HFFc6 (cell line): ENCODE data around the gene MAN1C1. TPM values are rescaled to one million over a fixed set of nuclear protein-coding genes. Genes with fewer than 3 reads are reported as not detected.
A peak's percentile ranks its signal among the peaks of the same experiment; 100 is the strongest.

Source experiments
- DNase-seq: peaks from one replicate; pipeline ENCODE4 v3.0.0-alpha.2; 2018
- H3K27ac Mint-ChIP-seq: 2 replicates; pipeline ENCODE4 v1.8.0; 2020; ENCODE audit warnings: mild to moderate bottlenecking, mixed read lengths
- H3K27me3 Mint-ChIP-seq: 2 replicates; pipeline ENCODE4 v1.8.0; 2021; ENCODE audit warnings: mild to moderate bottlenecking, moderate library complexity, mixed read lengths; ENCODE audit not compliant: insufficient read depth
- H3K36me3 Mint-ChIP-seq: 2 replicates; pipeline ENCODE4 v1.8.0; 2021; ENCODE audit warnings: low read depth, mixed read lengths
- H3K4me1 Mint-ChIP-seq: 2 replicates; pipeline ENCODE4 v1.8.0; 2020; ENCODE audit warnings: low read depth, mixed read lengths
- H3K4me3 Mint-ChIP-seq: 2 replicates; pipeline ENCODE4 v1.8.0; 2020; ENCODE audit warnings: mild to moderate bottlenecking, moderate library complexity, mixed read lengths
- H3K9me3 Mint-ChIP-seq: 2 replicates; pipeline ENCODE4 v1.8.0; 2020; ENCODE audit warnings: mild to moderate bottlenecking, mixed read lengths
- CTCF ChIP-seq: fragments of 200-600 bp; sonication (generic); IDR thresholded peaks from 2 replicates; pipeline ENCODE4 v1.5.0; 2021; ENCODE audit warnings: antibody characterized with exemption, mild to moderate bottlenecking
- total RNA-seq, 6 experiments: library from RNA; stranded (reverse); fragmentation: NEBNext Ultra II Directional; extraction: Animal tissue kit (Norgen Biotek cat#: 25700); gene quantifications; 2 replicates in 1 of 6; 3 replicates in 5 of 6; pipeline ENCODE4 v1.2.3, GENCODE V29; 2021

The MAN1C1 gene
- total RNA-seq, 6 experiments from 2014 or later = 0.07 to 0.14 (median 0.08) TPM; not detected in 3

GRCh38 chr1:25742316-25742715 is 125.7 kb downstream of the MAN1C1 start:
- TF ChIP-seq CTCF = no peak
- Mint-ChIP-seq H3K4me1 (no peaks in the 10 kb centered on the region), H3K36me3 (no peaks in the 10 kb centered on the region), H3K27me3 (peaks cover 59% of the 10 kb centered on the region), H3K4me3 (no peak overlapping the region), H3K27ac (no peak overlapping the region), H3K9me3 (peaks cover 11% of the 10 kb centered on the region; the same call in 1 of the 2 replicates)
- DNase-seq = no peak

DNA sequence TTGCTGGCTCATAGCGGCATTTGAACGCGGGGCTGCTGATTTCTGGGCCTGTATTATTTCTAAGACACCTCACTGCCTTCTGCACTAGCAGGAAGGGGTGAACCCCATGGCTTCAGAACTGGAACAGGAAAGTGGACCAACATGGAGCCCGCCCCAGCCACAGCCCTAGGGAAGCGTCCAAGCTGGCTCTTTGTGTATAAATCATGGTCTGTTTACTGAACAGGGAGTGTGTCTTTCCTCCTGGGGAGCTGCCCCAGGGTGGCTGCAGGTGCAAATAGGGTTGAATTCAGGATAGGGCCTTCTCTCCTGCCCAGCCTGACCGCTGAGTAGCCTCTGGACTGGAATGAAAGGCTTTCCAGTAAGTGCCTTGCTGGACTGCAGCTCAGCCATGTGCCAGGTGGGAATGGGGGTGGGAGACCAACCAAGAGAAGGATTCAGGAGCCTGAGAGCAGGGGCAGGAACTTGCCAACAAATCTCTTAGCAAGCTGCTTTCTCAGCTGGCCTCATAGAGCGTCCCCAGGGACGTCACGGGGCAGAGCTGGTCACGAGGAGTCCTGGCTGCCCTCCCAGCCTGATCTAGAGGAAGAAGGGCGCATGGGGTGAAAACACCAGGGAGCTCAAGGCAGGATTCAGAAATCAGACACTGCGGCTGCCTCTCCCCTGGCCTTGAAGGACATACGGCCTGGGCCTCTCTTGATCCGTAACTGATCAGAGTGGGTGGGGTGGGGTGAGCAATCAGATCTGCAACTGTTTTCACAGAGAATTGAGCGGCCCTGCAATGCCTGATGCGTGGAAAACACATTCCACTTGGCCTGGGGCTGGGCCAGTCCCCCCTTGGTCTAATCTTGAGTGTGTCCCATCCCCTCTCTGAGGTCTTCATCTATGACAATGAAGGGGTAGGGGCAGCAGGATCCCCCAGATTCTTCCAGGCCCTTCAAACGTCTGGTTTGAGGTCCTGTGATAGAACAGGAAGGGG is 126.9 kb downstream of the MAN1C1 start:
- peaks cover 47% of the 10 kb centered on the region for H3K27me3 Mint-ChIP-seq
- no peak for TF ChIP-seq CTCF

DNA sequence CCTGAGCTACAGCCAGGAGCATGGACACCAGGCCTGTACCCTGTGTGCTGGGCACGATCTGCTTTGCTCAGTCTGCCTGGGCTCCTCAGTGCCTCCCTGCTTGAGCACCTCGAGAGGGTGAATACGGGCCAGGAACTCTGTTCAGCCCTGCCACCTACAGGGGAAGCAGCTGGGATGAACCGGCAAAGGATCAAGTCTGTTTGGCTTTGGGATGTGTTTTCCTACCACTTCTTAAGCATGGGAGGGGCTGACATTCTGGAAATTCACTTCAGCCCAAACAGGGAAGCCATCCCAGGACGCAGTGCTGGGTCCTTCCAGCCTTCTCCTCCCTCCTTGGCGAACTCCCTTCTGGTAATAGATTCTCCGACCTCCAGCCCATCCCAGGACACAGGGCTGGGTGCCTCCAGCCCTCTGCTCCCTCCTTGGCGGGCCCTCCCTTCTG is 127.6 kb downstream of the MAN1C1 start:
- no peak overlapping the region for H3K27ac Mint-ChIP-seq
- H3K4me1 Mint-ChIP-seq = no peaks in the 10 kb centered on the region
- H3K27me3 Mint-ChIP-seq = peaks cover 43% of the 10 kb centered on the region
- peak; percentile 60 for TF ChIP-seq CTCF
- peak; percentile 27 for DNase-seq
- H3K9me3 Mint-ChIP-seq = no peaks in the 10 kb centered on the region
- no peak overlapping the region for H3K4me3 Mint-ChIP-seq
- no peaks in the 10 kb centered on the region for H3K36me3 Mint-ChIP-seq

More for the DNA sequence above, 126.9 kb downstream of the MAN1C1 start:
- H3K4me3 Mint-ChIP-seq = no peak overlapping the region
- H3K36me3 Mint-ChIP-seq = no peaks in the 10 kb centered on the region
- peaks cover 2% of the 10 kb centered on the region; the same call in 1 of the 2 replicates for H3K9me3 Mint-ChIP-seq
- no peak for DNase-seq
- no peak overlapping the region for H3K27ac Mint-ChIP-seq
- no peaks in the 10 kb centered on the region for H3K4me1 Mint-ChIP-seq

GRCh38 chr1:25744636-25745425 is 128.2 kb downstream of the MAN1C1 start:
- no peak for TF ChIP-seq CTCF
- Mint-ChIP-seq H3K4me3 (no peak overlapping the region), H3K27ac (no peak overlapping the region), H3K27me3 (peaks cover 41% of the 10 kb centered on the region), H3K4me1 (no peaks in the 10 kb centered on the region), H3K9me3 (no peaks in the 10 kb centered on the region), H3K36me3 (no peaks in the 10 kb centered on the region)
- DNase-seq = no peak

GRCh38 chr1:25746299-25747045 is 129.9 kb downstream of the MAN1C1 start:
- Mint-ChIP-seq H3K4me1 (no peaks in the 10 kb centered on the region), H3K9me3 (no peaks in the 10 kb centered on the region), H3K27ac (no peak overlapping the region), H3K4me3 (no peak overlapping the region), H3K27me3 (peaks cover 33% of the 10 kb centered on the region), H3K36me3 (no peaks in the 10 kb centered on the region)
- TF ChIP-seq CTCF = no peak
- no peak for DNase-seq
